K562 (cell line): ENCODE measurements around the gene KCTD15. TPM values are rescaled to one million over a fixed set of nuclear protein-coding genes. Genes with fewer than 3 reads are reported as not detected.

Source experiments
- ATAC-seq: fragments of 200-7000 bp; cut with Tn5 transposase; 3 replicates; pipeline ENCODE4 v1.9.1; 2020; ENCODE audit warnings: moderate library complexity
- BruUV-seq: library from RNA; stranded (reverse); fragments of 400-500 nt; replicated peaks from 2 replicates; lab custom pipeline; 2021; lab: Mats Ljungman, UMichigan
- CTCF ChIA-PET: fragments of 300-600 bp; formaldehyde crosslinking; extraction: SDS; loops from one replicate; lab custom pipeline; 2021; ENCODE audit warnings: low intra/inter-chr PET ratio; lab: Yijun Ruan, JAX
- POLR2A ChIA-PET: fragments of 300-600, 350-650 bp; sonication (Branson Sonifier 250); formaldehyde crosslinking; extraction: SDS; loops from one replicate; lab custom pipeline; 2021; ENCODE audit warnings: antibody characterized with exemption, inconsistent platforms; lab: Yijun Ruan, JAX
- DNase-seq, 4 experiments: peaks; one replicate each; pipeline versions ENCODE4 v3.0.0 to v3.0.0-alpha.2; 2011 to 2018; ENCODE audit warnings: low spot score in 3 of 4, mixed read lengths in 3 of 4; ENCODE audit errors: extremely low read depth in 1 of 4
- FAIRE-seq: peaks from 2 replicates; lab custom pipeline; 2011; peaks lifted over from hg19 to GRCh38; lab: Jason Lieb, UNC
- H2AFZ ChIP-seq: 2 replicates; pipeline ENCODE4 v1.6.0; 2011; ENCODE audit warnings: low read depth, low read length, control low read depth, inconsistent platforms
- H3K27ac ChIP-seq: fragments of 200-600 bp; 3 replicates; pipeline ENCODE4 v1.8.0; 2011; ENCODE audit warnings: low read depth, mild to moderate bottlenecking, control low read depth, inconsistent platforms, low read length, moderate library complexity, mixed read lengths; ENCODE audit errors: extremely low read depth
- H3K27me3 ChIP-seq, 2 experiments: fragments of 300-600 bp in 1 of 2; 2 replicates in 1 of 2; 3 replicates in 1 of 2; pipeline versions ENCODE4 v1.6.0 to v1.8.0; 2011; ENCODE audit warnings: inconsistent platforms in 2 of 2, low read length in 2 of 2, mild to moderate bottlenecking in 1 of 2, mixed read lengths in 1 of 2, moderate library complexity in 1 of 2; ENCODE audit not compliant: control insufficient read depth in 2 of 2, insufficient read depth in 2 of 2
- H3K36me3 ChIP-seq: fragments of 300-600 bp; 3 replicates; pipeline ENCODE4 v1.8.0; 2011; ENCODE audit warnings: mild to moderate bottlenecking, low read length, inconsistent platforms; ENCODE audit not compliant: control insufficient read depth, insufficient read depth
- H3K4me1 ChIP-seq, 2 experiments: fragments of 200-600 bp in 1 of 2; replicated peaks in 1 of 2; 2 replicates in 1 of 2; 3 replicates in 1 of 2; pipeline versions ENCODE4 v1.5.1 to v1.8.0; 2011; ENCODE audit warnings: inconsistent platforms in 2 of 2, low read length in 2 of 2, mild to moderate bottlenecking in 1 of 2, mixed read lengths in 1 of 2, moderate library complexity in 1 of 2; ENCODE audit not compliant: control insufficient read depth in 2 of 2, insufficient read depth in 2 of 2
- H3K4me2 ChIP-seq: 2 replicates; pipeline ENCODE4 v1.6.1; 2011; ENCODE audit warnings: low read length, control low read depth, inconsistent platforms, mixed read lengths; ENCODE audit not compliant: insufficient read depth
- H3K4me3 ChIP-seq: fragments of 200-600 bp; sonication (generic), shearing (Covaris generic); 2 replicates; pipeline ENCODE4 v1.5.1; 2016; ENCODE audit warnings: control low read depth, inconsistent platforms
- H3K79me2 ChIP-seq: fragments of 200-600 bp; 3 replicates; pipeline ENCODE4 v1.8.0; 2011; ENCODE audit warnings: low read length, inconsistent platforms; ENCODE audit not compliant: control insufficient read depth, insufficient read depth
- H3K9ac ChIP-seq, 2 experiments: 2 replicates each; pipeline versions ENCODE4 v1.6.0 to v1.6.1; 2011; ENCODE audit warnings: low read depth in 2 of 2, low read length in 2 of 2, control low read depth in 1 of 2, inconsistent platforms in 1 of 2, mild to moderate bottlenecking in 1 of 2, mixed read lengths in 1 of 2; ENCODE audit not compliant: insufficient read depth in 1 of 2
- H3K9me1 ChIP-seq: one replicate; pipeline ENCODE4 v1.6.0; 2011; ENCODE audit warnings: inconsistent platforms, mild to moderate bottlenecking, low read length, moderate library complexity; ENCODE audit not compliant: control insufficient read depth, insufficient read depth
- H3K9me3 ChIP-seq: replicated peaks from 2 replicates; pipeline ENCODE4 v1.5.1; 2011; ENCODE audit warnings: low read depth, low read length, inconsistent platforms; ENCODE audit not compliant: control insufficient read depth, insufficient read depth
- H4K20me1 ChIP-seq: replicated peaks from 2 replicates; pipeline ENCODE4 v1.6.1; 2011; ENCODE audit warnings: low read length, inconsistent platforms, mixed read lengths; ENCODE audit not compliant: control insufficient read depth, insufficient read depth
- BHLHE40 ChIP-seq: IDR thresholded peaks from 2 replicates; pipeline ENCODE4 v1.6.1; 2011; ENCODE audit warnings: low read length, improper control_type of control experiment
- GTF2F1 ChIP-seq: IDR thresholded peaks from 2 replicates; pipeline ENCODE4 v1.6.1; 2011; ENCODE audit warnings: low read depth, low read length, improper control_type of control experiment
- HMG20B ChIP-seq: fragments of 250-450 bp; sonication (Bioruptor Pico); IDR thresholded peaks from 2 replicates; pipeline ENCODE4 v1.5.0; 2021; ENCODE audit warnings: mild to moderate bottlenecking
- MIER1 ChIP-seq: fragments of 450-650 bp; IDR thresholded peaks from 2 replicates; pipeline ENCODE4 v1.6.1; 2016; ENCODE audit warnings: antibody characterized with exemption, mild to moderate bottlenecking, low read depth
- STAT5A ChIP-seq: IDR thresholded peaks from 2 replicates; pipeline ENCODE4 v1.6.1; 2012; ENCODE audit warnings: low read length, inconsistent platforms, borderline replicate concordance
- TEAD4 ChIP-seq, 2 experiments: sonication (generic) in 1 of 2; formaldehyde crosslinking in 1 of 2; IDR thresholded peaks; 2 replicates each; pipeline versions ENCODE4 v1.6.1 to v1.8.0; 2012 to 2022; ENCODE audit warnings: borderline replicate concordance in 1 of 2, inconsistent platforms in 1 of 2, low read length in 1 of 2, mild to moderate bottlenecking in 1 of 2, missing genetic modification reagents in 1 of 2
- ZNF140 ChIP-seq: fragments of 250-450 bp; sonication (Bioruptor Pico); IDR thresholded peaks from 2 replicates; pipeline ENCODE4 v1.8.0; 2021; ENCODE audit warnings: moderate library complexity, mild to moderate bottlenecking, inconsistent platforms
- ZNF764 ChIP-seq: fragments of 250-450 bp; sonication (Bioruptor Pico); IDR thresholded peaks from 2 replicates; pipeline ENCODE4 v1.4.0; 2020; ENCODE audit warnings: low read depth, mild to moderate bottlenecking, moderate library complexity
- WGBS: fragments of 100-300 bp; shearing (Covaris generic); methylation state at CpG from one replicate; pipeline ENCODE4 v1.1.6; 2016; ENCODE audit warnings: low coverage, mixed read lengths; ENCODE audit not compliant: insufficient coverage; ENCODE audit errors: missing lambda C conversion rate; 5-methylcytosine and 5-hydroxymethylcytosine counted together
- in situ Hi-C: fragments of 300-500 bp; cut with MboI; formaldehyde crosslinking; loops from 4 replicates; pipeline ENCODE4 v1.15.0; 2018; ENCODE audit warnings: inconsistent platforms, mixed read lengths
- intact Hi-C: fragments of 100-400 bp; cut with micrococcal nuclease; formaldehyde crosslinking; loops from 2 replicates; pipeline ENCODE4 v1.14.2; 2022
- polyA plus RNA-seq, 8 experiments: library from polyadenylated mRNA; depleted of rRNA in 4 of 8; stranded (reverse) in 5 of 8; unstranded in 3 of 8; fragments of >200 nt; fragmentation: Nextera tagmentation in 2 of 8; fragmentation: Illumina TruSeq in 1 of 8; extraction: Ambion mirVana in 2 of 8; extraction: Trizol in 1 of 8; gene quantifications; 2 replicates each; pipeline versions ENCODE4 v1.2.1 to v1.2.3, GENCODE V29; 2011 to 2014; ENCODE audit warnings: inconsistent platforms in 1 of 8, missing spikeins in 1 of 8
- total RNA-seq, 7 experiments: library from RNA; depleted of rRNA in 6 of 7; stranded (reverse); fragments of >200 nt in 6 of 7; fragmentation: Illumina TruSeq in 2 of 7; extraction: Trizol in 2 of 7; gene quantifications; 2 replicates each; pipeline versions ENCODE4 v1.2.1 to v1.2.3, GENCODE V29; 2011 to 2021; ENCODE audit warnings: low replicate concordance in 1 of 7
- TF ChIP-seq, protein P1 (sequence below): fragments of 250-450 bp; sonication (Bioruptor Pico); IDR thresholded peaks from 2 replicates; pipeline ENCODE4 v1.8.0; 2022; ENCODE audit warnings: moderate library complexity, mild to moderate bottlenecking, inconsistent platforms
- TF ChIP-seq, protein P2 (sequence below): conservative IDR thresholded peaks from 2 replicates; pipeline ENCODE4 v1.6.1; 2011; ENCODE audit warnings: low read depth, mild to moderate bottlenecking, low read length; ENCODE audit not compliant: control insufficient read depth

Gene KCTD15
- total and polyA plus RNA-seq, 9 of the 15 experiments (the other 6 are each of a cell fraction or from before 2014, with no cell fraction given), result 1.7 to 49.0 (median 11.8) TPM

DNA sequence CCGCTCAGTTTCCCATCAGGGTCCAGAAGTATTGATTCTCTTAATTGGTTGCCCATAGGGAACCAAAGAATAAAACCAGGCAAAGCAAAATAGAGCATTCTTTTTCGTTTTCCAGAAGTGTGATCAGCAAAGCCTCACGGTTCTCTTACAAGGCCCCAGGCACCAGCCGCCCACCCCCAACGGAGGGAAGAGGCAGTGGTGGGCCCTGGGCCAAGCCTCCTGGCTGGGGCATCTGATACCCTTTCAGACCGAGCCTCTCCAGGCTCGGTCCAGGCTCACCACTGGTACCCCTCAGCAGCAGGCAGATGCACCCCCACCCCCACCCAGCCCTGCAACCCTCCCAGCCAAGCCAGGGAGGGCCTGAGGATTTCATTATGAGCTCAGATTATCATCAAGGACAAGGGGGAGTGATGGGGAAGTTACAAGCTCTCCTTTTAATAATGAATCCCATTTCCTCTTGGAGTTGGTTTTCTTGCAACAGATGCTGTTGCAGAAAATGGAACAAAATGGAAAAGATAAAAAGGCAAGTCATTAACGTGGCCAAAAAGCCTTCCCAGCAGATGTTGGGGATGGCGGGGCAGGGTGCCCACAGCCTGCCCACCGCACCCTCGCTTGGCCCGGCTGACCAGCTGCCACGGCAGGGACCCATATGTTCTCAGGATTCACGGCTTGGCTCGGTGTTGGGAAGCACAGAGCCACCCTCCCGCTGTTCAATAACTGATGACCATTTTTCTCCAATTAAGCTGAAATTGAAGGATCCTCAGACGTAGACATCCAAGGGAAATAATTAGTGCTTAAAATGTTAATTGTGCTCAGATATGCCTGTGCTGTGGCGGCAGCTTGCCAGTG lies 45.9 kb upstream of the KCTD15 start:
- POLR2A ChIA-PET, result no interaction called here
- Histone ChIP-seq H3K27me3 (peaks cover 2 to 40% of the 10 kb centered on the region in 2 experiments; a peak in 3 of 5 replicates), H3K4me1 (no peaks in the 10 kb centered on the region), H2AFZ (no peak overlapping the region), H3K27ac (no peak overlapping the region), H3K9me3 (no peaks in the 10 kb centered on the region), H3K9ac (no peak overlapping the region), H4K20me1 (no peaks in the 10 kb centered on the region; the same call in 1 of the 2 replicates), H3K4me2 (no peak overlapping the region), H3K4me3 (no peak overlapping the region), H3K9me1 (no peaks in the 10 kb centered on the region), H3K79me2 (no peaks in the 10 kb centered on the region), H3K36me3 (no peaks in the 10 kb centered on the region)
- ATAC-seq, result no peak
- in situ Hi-C loops, result no loop called here
- no peak for DNase-seq
- CTCF ChIA-PET, result interaction anchor here (0.7 kb wide), 1 partner anchor 28 kb away, joined by 3 read pairs; no protein-coding TSS in a partner anchor
- TF ChIP-seq TEAD4 (IDR thresholded peaks at IDR 0.05; ENCODE audit: low read length) (no peak), TEAD4 (CRISPR knock-in tag; IDR thresholded peaks at IDR 0.05; ENCODE audit: borderline replicate concordance) (no peak), STAT5A (no peak), GTF2F1 (no peak), ZNF140 (CRISPR knock-in tag) (no peak), BHLHE40 (no peak), HMG20B (CRISPR knock-in tag) (no peak), MIER1 (no peak), ZNF764 (no peak)
- TF ChIP-seq, protein P1, sequence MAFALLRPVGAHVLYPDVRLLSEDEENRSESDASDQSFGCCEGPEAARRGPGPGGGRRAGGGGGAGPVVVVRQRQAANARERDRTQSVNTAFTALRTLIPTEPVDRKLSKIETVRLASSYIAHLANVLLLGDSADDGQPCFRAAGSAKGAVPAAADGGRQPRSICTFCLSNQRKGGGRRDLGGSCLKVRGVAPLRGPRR (CRISPR knock-in tag), result no peak
- TF ChIP-seq, protein P2, sequence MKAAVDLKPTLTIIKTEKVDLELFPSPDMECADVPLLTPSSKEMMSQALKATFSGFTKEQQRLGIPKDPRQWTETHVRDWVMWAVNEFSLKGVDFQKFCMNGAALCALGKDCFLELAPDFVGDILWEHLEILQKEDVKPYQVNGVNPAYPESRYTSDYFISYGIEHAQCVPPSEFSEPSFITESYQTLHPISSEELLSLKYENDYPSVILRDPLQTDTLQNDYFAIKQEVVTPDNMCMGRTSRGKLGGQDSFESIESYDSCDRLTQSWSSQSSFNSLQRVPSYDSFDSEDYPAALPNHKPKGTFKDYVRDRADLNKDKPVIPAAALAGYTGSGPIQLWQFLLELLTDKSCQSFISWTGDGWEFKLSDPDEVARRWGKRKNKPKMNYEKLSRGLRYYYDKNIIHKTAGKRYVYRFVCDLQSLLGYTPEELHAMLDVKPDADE, result no peak
- no TSS peak for BruUV-seq
- WGBS, result 2% methylated on average over 18 of the region's 18 CpGs
- no peak for FAIRE-seq
- intact Hi-C loops, result no loop called here
